HG02610 (cell line): ENCODE data around the gene LARP4B.

Experiments
- ATAC-seq: cut with Tn5 transposase; IDR thresholded peaks from one replicate; pipeline ENCODE4 v1.9.1; 2021; ENCODE audit warnings: mild to moderate bottlenecking, moderate library complexity; ENCODE audit not compliant: unreplicated experiment

The LARP4B gene

DNA sequence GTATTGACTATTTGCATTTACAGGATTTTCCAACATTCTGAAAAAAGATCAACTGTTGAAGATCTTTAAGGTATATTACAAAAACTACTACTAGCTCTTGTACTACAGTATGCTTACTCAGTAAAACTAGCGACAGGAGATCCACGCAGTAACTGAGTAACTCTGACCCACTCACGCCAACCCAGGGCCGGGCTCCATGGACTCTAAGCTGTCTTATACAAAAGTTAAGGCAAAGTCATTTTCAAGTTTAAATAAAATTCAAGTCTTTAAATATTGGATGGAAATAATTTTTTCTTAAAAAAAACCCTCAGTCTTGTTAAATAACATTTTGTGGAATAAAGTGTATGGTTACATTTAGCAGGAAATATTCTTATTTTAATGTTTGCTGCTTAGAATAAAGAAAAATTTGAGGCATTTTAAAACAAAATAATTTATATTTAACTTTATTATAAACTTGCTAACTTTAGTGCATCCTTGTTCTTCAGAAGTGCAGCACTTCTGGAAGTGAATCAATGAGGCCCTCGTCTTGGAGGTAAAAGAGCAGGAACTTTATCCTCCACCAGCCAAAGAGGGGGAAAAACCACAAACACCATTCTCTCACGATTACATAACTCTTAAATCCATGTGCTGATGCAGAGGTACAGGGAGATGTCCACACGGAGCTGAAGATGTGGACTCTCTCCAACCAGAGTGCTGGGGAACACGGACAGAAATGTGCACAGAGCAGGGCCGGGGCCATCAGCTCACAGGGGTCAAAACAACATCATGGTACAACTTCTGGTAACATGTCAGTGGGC is 119.9 kb downstream of the LARP4B start:
- ATAC-seq: no peak

DNA sequence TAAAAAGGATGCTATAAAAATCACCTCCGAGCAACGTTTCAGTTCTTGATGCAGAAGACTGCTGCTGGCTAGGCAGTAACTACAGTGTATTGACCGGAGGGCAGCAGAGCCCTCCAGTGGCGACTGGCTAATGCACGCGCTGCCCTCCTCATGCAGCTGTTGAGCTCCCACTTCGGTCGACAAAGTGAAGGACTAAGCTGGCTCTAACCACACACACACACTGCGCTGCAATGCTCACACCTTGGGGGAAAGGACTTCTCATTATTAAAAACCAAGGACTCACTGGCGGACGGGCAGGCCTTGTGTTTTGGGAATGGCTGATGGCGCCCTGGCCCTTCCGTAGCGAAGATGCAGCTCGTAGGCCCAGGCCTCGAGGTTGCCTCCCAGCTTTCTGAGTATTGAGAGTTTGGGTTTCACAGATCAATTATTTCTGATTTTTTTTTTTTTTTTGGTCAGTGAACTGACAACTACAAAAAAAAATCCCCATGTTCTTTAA is 121.1 kb downstream of the LARP4B start:
- no peak for ATAC-seq

DNA sequence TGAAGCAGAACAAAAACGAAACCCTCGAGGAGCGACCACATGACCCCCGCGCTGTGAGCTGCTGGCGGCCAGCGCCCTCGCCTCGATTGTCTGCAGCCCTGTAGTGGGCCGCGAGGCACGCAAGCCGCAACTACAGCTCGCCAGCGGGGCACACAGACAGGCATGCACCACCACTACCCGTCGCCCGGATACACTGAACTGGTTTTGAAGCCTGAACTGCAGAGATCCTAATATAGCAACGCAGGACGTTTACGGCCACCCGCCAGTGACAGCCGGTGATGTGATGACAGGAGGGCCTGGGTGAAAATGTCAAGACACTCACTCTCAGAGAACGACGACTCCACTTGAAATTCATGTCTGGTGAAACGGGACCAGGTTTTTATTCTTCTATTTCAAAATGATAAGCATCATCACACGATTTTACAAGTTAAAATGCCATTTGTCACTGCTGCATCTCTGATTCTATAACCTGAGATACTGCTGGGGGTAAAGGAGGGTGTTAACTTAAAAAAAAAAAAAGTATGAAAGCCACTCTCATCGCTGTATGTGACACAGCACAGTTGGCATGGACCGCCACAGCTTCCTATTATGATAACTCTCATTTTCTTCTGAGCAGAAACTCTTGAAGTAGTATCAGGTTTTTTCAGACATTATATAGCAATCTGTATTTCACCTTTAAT is 121.7 kb downstream of the LARP4B start:
- no peak for ATAC-seq

DNA sequence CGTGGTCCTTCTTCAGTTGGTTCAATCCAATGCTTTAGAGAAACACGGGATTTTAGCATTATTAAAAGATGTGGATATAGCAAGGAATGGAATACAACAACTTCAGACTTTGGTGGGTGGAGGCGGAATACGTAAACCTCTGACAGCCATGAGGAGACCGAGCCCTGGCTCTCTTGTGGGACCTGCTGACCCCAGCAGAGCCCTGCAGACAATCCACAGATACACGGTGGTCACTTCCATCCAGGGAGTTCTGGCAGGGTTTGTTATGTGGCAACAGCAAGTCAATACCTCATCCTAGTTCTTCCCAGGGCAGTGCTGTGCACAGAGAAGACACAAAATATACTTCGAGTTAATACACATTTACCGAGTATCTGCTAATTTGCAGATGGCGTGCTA is 123.5 kb downstream of the LARP4B start:
- ATAC-seq: no peak

DNA sequence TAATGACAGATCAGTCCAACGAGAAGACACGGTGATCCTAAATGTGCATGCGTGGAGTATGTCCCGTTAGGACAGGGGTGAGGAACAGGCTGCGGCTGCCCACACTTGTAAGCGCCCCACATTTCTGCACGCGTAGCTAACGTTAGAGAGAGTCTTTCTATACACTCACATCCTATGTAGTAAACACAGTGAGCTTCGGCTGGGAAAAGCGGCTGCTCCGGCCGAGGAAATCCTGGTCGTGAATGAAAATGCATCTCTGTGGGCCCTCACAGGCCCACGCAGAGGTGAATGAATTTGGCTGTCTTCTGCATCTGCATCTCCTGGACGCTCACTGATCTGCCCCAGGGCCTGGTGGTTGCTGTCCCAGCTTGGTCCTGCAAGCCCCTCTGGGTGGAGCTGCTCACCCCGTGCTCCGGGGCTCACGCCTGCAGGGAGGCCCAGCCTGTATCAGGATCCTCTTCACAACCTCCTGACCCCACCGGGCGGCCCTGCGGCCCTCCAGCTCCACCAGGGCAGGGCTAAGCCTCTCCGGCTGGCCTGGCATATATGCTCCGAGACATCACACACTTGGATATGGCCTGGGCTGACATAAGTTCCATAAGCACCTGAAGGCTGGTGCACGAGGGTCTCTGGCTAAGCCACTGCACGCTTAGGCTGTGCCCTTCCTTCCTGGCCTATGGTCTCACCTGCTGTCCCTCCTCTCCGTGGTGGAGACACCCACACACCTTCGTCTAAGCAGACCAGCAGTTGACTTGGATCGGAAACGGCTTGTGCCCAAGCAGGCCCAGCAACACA is 124.1 kb downstream of the LARP4B start:
- no peak for ATAC-seq

DNA sequence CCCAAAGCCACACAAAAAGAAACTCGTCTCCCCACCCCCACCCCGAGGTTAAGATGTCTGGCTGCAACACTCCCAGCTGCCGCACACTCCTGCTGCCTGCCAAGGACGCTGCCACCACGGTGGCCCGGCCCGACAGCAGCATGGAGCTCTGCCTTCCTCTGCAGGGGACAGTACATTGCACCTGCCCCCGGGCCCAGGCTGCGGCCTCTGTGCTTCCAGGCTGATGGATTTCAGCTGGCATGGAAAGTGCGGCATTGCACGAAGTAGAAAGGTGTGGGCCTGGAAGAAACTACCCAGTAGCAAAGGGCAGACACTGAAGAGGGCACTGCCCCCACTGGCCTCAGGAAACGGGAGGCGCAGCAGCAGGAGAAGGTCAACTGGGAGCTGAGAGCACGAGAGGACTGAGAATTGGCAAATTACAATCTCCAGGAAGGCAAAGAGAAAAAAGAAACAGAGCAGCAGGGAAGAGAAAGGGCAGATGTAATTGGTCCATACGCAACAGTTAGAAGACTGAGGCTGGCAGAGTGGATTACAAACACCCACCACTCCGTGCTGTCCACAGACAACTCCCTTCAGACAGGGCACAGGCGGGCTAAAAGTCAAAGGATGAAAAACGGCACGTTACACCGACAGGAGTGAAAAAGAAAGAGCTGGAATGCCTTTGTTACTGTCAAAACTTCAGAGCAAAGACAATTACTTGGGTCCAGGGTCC is 124.9 kb downstream of the LARP4B start:
- no peak for ATAC-seq

DNA sequence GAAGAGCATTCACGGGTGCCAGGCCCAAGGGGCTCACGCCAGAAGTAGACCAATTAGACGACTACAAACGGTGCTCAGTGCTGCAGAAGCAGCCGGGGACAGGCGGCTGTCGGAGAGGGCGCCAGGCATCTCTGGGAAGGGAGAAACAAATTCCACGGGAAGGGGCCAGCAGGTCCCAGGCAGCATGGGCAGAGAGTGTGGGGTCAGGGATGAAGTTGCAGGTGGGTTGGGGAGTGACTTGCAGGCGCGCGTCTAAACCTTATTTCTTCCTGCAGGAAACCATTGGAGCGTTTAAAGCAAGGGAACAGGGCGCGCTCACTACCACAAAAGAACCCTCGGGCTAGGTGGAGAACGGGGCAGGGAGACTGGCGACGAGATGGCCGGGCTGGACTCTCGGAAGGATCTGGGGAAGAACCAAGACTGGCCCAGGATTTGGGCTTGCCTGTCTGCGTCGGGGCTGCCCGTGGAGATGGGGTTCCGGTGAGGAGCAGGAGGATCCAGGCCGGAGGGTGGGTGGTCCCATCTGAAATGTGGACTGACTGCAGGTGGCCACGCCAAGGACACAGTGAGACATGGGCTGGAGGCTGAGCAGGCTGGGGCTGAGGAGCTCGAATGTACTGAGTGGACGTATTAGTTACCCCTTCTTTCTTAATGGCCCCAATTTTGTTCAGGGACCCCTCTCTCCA is 125.7 kb downstream of the LARP4B start:
- no peak for ATAC-seq

DNA sequence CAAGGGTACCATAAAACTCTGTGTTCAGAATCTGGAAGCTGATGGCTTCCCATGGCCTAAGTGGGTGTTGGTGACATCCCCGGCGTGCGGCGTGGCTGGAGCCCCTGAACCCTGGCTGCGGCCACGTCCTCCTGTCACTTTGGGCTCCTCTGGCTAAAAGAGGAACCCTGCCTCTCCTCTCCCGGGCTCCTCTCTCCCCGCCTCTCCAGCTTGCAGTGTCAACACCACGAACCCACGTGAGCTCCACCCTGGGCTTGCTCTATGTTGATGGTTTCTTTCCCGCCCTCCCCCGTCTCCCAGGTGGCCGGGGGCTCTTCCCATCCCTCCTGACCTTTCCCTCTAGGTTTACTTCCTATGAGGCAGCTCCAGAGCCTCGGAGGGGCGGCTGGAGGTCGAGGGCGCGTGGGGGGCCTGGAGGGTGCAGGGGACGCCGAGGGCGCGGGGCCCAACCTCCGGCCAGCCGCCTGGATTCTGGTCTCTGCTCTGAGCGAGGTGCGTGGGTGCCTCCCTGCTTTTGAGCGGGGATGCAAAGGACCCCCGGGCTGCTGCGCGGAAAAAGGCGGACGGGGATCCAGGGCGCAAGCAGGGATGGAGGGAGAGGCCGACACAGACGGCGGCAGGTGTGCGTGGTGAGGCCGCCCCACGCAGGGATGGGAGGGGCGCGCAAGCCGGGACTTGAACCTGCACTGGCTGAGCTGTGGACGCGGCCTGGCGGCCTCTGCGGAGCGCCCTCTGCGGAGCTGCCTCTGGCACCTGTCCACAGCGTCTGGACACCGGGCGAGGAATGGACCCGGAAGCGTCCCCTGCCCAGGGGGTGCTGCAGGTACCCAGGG is 126.5 kb downstream of the LARP4B start:
- no peak for ATAC-seq

DNA sequence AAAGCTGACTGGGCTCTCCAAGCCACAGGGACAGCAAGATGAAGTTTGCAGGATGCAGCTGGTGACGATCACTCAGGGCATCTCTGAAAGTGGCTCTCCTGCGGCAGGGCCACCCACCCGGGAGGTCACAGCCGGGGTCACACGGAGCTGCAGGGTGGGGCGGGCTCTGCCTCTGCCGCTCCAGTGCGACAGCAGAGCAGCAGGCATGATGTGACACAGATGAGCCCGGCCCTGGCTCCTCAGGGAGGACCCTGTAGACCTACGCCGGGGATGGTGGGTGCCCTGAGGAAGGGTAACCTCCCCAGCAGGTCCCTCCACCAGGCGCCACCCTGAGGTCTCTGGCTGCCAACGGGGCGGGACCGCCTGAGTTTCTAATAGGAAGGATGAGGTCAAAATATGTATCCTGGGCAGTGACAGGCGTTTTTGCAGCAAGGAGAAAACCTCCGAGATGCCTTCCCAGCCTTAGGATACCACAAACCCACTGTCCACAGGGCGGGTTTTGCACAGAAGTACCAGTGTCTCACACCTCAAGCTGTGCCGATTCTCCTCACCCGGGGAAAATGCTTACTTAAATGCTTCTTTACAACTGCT is 127.2 kb downstream of the LARP4B start:
- ATAC-seq: no peak

DNA sequence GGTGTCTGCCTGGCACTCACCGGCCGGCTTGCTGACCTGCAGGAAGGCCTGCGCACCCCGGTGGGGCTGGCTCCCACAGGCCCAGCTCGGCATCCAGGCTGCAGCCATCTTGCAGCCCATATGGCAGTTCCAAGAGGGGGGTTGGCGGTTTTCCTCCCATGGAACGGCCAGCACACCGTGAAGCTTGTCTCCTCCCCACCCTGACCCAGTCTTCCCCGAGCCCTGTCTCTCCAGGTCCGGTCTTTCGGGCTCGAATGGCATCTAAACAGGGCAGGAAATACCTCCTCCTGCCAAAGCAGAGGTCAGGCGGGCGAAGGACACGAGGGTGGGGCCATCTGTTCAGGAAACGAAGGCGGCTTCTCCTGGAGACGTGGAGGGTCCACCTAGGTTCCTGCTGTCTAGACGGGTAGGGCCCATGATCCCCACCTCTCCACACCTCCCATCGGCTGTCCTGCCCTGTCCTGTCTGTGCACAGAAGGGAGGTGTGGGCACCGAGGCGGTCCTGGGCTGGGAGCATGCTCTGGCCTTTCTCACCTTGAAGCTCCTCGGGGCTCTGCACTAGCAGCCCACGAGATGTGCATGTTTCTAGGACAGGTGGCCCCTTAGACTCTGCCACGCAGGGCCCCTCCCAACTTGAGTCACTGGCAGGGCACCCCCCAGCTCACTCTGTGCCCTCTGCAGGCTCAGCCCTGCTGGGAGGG is 128.3 kb downstream of the LARP4B start:
- no peak for ATAC-seq

DNA sequence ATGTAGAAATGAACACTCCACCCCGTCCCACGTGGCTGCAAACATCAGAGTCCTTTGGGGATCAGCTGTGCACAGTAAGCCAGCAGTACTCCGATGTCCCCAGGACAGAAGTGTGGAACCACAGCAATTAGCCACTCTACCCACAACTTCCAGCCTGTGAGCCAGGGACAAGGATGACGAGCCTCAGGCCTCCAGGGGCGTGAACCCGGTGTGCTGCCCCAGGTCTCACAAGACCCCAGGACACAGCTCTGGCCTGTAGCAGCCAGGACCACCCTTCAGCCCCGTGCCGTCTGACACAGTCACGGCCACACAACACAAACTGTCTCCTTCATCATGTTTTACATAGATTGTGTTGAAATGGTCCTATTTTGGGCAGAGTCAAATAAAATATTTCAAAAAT is 129.0 kb downstream of the LARP4B start:
- no peak for ATAC-seq

DNA sequence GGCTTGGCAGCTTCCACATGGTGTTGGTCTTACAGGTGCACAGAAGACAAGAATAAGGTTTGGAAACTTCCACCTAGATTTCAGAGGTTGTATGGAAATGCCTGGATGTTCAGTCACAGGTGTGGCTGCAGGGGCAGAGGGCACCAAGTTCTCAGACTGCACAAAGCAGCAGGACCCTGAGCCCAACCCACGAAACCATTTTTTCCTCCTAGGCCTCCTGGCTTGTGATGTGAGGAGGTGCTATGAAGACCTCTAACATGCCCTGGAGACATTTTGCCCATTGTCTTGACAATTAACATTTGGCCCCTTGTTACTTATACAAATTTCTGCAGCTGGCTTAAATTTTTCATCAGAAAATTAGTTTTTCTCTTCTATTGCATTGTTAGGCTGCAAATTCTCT is 134.3 kb downstream of the LARP4B start:
- no peak for ATAC-seq

DNA sequence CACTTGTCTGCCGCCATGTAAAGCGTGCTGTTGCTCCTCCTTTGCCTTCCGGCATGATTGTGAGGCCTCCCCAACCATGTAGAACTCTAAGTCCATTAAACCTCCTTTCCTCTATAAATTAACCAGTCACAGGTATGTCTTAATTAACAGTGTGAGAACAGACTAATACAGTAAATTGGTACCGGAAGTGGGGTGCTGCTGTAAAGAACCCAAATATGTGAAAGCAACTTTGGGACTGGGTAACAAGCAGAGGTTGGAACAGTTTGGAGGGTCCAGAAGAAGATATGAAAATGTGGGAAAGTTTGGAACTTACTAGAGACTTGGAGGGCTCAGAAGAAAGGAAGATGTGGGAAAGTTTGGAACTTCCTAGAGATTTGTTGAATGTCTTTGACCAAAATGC is 135.3 kb downstream of the LARP4B start:
- no peak for ATAC-seq

DNA sequence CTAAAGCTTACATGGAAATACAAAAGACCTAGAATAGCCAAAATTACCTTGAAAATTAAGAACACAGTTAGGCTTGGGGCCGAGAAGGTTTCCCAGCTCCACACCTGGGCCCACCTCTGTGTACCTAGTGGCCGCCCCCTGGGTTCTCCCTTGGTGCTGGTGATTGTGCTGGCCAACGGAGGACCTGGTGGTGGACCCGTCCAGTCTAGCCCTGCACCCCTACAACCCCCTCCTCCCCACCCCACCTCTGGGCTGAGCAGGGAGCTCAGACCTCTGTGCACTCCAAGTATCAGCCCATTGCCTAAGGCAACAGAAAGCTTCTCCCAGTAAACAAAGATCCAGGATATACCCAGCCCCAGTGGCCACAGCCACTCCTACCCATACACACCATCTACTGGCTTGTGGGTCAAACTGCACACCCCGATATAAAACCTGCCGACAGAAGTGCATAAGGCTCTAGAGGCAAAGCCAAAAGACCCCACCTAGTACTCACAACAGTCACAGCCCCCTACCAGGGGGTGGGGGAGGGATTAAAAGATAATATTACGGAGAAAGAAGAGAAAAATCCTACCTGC is 137.0 kb downstream of the LARP4B start:
- no peak for ATAC-seq

DNA sequence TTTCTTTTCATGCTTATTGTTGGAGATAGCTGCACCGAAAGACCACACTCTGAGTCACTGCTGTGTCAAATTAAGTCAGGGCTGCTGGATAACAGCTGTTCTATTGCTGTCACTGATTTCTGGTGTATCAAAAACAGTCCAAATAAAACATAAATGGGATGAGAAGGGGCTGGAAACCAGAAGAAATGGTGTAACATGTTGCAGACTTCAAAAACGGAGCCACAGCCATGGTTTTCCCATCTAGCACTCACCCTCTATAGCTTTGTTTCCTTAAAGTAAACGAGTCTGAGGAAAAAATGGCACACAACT is 138.8 kb downstream of the LARP4B start:
- no peak for ATAC-seq

DNA sequence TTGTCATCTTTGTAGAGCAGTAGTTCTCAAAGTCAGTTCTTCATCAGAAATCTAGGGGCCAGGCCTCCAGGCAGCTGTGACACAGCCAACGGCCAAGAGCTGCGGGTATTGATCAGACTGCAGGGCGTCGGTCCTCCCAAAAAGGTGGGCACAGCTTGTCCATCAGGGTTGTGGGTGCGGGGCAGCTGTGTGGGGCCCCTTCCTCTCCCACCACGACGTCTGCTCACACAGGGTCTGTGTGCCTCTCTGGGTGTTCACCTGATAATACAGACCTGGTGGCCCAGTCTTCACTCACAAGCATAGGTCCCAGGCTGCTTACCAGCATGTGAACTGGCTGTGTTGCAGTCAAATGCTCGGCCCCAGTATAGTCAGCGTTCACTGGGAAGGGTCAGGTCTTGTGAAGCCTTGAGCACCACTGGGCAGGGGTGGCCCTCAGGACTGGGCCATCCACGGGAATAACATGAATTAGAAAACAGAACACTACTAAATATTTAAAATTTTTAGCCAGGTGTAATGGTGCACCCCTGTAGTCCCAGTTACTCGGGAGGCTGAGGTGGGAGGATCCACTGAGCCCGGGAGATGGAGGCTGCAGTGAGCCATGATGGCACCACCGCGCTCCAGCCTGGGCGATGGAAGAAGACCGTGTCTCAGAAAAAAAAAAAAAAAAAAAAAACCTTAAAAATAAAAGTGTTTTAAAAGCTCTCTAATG is 139.3 kb downstream of the LARP4B start:
- no peak for ATAC-seq

DNA sequence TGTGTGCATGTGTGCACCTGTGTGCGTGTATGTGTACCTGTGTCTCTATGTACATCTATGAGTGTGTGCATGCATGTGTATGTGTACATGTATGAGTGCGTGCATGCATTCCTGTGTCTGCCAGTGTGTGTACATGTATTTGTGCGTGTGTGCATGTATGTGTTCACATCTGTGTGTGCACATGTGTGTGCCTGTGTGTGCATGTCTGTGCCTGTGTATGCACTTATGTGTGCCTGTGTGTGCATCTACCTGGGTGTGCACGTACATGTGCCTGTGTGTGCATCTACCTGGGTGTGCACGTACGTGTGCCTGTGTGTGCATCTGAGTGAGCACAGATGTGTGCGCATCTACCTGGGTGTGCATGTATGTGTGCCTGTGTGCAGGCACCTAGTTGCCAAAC is 139.9 kb downstream of the LARP4B start:
- ATAC-seq: no peak
